ENCODE data around the gene SERTAD1.
"Not testable (repeated sequence)": the region's sequence is repeated elsewhere in the genome, so short reads cannot be mapped to it uniquely, and the experiment has no call there.

Gene SERTAD1

GRCh38 chr19:40422748-40423566 lies 2.8 kb downstream of the SERTAD1 start:
- no peak for DNase-seq (ENCODE audit: low read depth in 1 of 2, low spot score in 1 of 2)

- DNase-seq (ENCODE audit: low read depth in 1 of 2, low spot score in 1 of 2): no peak
Measured at GRCh38 chr19:40421993-40422747, 3.6 kb downstream of the SERTAD1 start.

- DNase-seq (ENCODE audit: low read depth in 1 of 2, low spot score in 1 of 2): peak; percentile 52
Measured at GRCh38 chr19:40420766-40421765, 4.7 kb downstream of the SERTAD1 start.

- no peak for DNase-seq (ENCODE audit: low read depth in 1 of 2, low spot score in 1 of 2)
Measured at GRCh38 chr19:40420451-40420765, 5.4 kb downstream of the SERTAD1 start.

GRCh38 chr19:40419780-40420179 lies 6.0 kb downstream of the SERTAD1 start:
- DNase-seq (ENCODE audit: low read depth in 1 of 2, low spot score in 1 of 2): no peak

- DNase-seq (ENCODE audit: low read depth in 1 of 2, low spot score in 1 of 2): no peak
Measured at GRCh38 chr19:40419066-40419612, 6.7 kb downstream of the SERTAD1 start.

GRCh38 chr19:40418040-40418439 lies 7.8 kb downstream of the SERTAD1 start:
- no peak for DNase-seq (ENCODE audit: low read depth in 1 of 2, low spot score in 1 of 2)

- DNase-seq (ENCODE audit: low read depth in 1 of 2, low spot score in 1 of 2): no peak
Measured at GRCh38 chr19:40417643-40417981, 8.2 kb downstream of the SERTAD1 start.

GRCh38 chr19:40416918-40417642 lies 8.7 kb downstream of the SERTAD1 start:
- no peak for DNase-seq (ENCODE audit: low read depth in 1 of 2, low spot score in 1 of 2)

GRCh38 chr19:40415768-40416167 lies 10.0 kb downstream of the SERTAD1 start:
- DNase-seq (ENCODE audit: low read depth in 1 of 2, low spot score in 1 of 2): no peak

- DNase-seq (ENCODE audit: low read depth in 1 of 2, low spot score in 1 of 2): no peak
Measured at GRCh38 chr19:40414542-40415535, 11.0 kb downstream of the SERTAD1 start.

- no peak for DNase-seq (ENCODE audit: low read depth in 1 of 2, low spot score in 1 of 2)
Measured at GRCh38 chr19:40413291-40413845, 12.4 kb downstream of the SERTAD1 start, which contains the start of gene PRX. Gene PRX, minus strand, starts transcription at chr19:40413378. Its CDS starts 5,446 bp downstream, at chr19:40407932.

- no peak for DNase-seq (ENCODE audit: low read depth in 1 of 2, low spot score in 1 of 2)
Measured at GRCh38 chr19:40412866-40413265, 12.9 kb downstream of the SERTAD1 start.

- no peak for DNase-seq (ENCODE audit: low read depth in 1 of 2, low spot score in 1 of 2)
Measured at GRCh38 chr19:40411958-40412499, 13.8 kb downstream of the SERTAD1 start.

GRCh38 chr19:40411125-40411842 lies 14.5 kb downstream of the SERTAD1 start:
- DNase-seq (ENCODE audit: low read depth in 1 of 2, low spot score in 1 of 2): no peak

GRCh38 chr19:40410030-40410389 lies 15.8 kb downstream of the SERTAD1 start:
- no peak for DNase-seq (ENCODE audit: low read depth in 1 of 2, low spot score in 1 of 2)

GRCh38 chr19:40408598-40408925 lies 17.2 kb downstream of the SERTAD1 start:
- not testable (repeated sequence) for DNase-seq (ENCODE audit: low read depth in 1 of 2, low spot score in 1 of 2)

All from activated CD4-positive, alpha-beta T cell treated with anti-CD3 and anti-CD28 coated beads, Interleukin-2, amount 50 U/mL, for 24 hours (primary cell).